22Rv1 (cell line): ENCODE data around the gene C16orf54.

Experiments
- ZFX ChIP-seq: fragments of 450-650 bp; IDR thresholded peaks from 2 replicates; pipeline ENCODE4 v1.6.1; 2017; ENCODE audit warnings: antibody characterized with exemption, borderline replicate concordance
- TF ChIP-seq, protein P1 (sequence below): fragments of 450-650 bp; IDR thresholded peaks from 2 replicates; pipeline ENCODE4 v1.5.1; 2017; ENCODE audit warnings: mild to moderate bottlenecking

DNA sequence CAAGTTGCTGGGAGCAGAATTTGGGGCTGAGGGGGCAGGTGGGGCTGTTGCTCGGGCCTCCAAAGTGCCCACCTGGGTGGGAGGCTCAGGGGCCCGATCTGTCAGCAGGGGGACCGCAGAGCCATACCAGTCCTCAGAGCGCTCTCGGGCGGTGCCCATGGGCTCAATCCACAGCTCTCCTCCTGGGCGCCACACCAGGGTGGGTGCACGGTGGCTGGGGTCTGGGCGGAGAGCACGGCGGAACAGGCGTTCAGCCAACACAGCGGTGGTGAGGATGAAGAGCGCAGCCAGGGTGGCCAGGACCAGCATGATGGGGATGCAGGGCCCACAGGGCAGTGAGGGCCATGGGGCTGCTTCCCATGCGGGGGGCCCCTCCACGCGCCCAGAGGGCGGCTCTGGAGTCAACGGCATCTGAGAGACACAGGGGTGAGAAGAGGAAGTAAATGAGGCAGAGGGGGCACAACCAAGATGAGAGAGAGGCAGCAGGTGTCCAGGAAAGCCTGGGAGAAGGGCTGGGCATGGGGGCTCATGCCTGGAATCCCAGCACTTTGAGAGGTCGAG lies 1.2 kb downstream of the C16orf54 start:
- no peak for TF ChIP-seq ZFX
- TF ChIP-seq, protein P1, sequence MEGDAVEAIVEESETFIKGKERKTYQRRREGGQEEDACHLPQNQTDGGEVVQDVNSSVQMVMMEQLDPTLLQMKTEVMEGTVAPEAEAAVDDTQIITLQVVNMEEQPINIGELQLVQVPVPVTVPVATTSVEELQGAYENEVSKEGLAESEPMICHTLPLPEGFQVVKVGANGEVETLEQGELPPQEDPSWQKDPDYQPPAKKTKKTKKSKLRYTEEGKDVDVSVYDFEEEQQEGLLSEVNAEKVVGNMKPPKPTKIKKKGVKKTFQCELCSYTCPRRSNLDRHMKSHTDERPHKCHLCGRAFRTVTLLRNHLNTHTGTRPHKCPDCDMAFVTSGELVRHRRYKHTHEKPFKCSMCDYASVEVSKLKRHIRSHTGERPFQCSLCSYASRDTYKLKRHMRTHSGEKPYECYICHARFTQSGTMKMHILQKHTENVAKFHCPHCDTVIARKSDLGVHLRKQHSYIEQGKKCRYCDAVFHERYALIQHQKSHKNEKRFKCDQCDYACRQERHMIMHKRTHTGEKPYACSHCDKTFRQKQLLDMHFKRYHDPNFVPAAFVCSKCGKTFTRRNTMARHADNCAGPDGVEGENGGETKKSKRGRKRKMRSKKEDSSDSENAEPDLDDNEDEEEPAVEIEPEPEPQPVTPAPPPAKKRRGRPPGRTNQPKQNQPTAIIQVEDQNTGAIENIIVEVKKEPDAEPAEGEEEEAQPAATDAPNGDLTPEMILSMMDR, result no peak
